CD4-positive, alpha-beta T cell treated with Interferon gamma for 1 hour (primary cell): ENCODE data around the gene SMAD4.
A peak's percentile ranks its signal among the peaks of the same experiment; 100 is the strongest.
"Not testable (repeated sequence)": the region's sequence is repeated elsewhere in the genome, so short reads cannot be mapped to it uniquely, and the experiment has no call there.

Experiments used
- DNase-seq: peaks from one replicate; pipeline ENCODE4 v3.0.0-alpha.2; 2020

Gene SMAD4

DNA sequence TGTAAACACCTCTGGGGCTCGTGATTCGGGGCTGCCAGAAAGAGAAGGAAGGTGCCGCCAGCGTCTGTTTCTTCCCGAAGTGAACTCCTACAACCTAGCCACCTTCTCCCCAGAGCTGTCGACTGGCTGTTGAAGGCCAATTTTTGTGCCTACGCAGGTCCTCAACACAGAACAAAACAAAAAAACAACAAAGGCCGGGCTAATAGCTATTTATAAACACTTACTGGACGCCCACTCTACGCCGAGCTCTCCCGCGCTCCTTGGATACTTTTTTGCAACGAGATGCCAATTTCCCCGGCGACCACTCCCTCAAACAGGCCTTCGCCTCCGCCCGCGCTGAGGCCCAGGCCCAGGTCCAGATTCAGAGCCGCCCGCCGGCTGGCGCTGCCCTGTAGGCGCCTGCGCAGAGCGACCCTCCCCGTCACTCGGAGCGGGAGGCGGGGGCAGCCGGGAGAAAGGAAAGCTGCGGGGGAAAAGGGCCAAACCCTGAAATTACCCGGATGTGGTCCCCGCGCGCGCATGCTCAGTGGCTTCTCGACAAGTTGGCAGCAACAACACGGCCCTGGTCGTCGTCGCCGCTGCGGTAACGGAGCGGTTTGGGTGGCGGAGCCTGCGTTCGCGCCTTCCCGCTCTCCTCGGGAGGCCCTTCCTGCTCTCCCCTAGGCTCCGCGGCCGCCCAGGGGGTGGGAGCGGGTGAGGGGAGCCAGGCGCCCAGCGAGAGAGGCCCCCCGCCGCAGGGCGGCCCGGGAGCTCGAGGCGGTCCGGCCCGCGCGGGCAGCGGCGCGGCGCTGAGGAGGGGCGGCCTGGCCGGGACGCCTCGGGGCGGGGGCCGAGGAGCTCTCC, at the start of gene SMAD4:
Gene SMAD4 (plus strand): TSS at position 520 of the 843 bp plus-strand sequence. CDS start 16,834 bp downstream, outside the sequence.
- peak; percentile 96 for DNase-seq

- no peak for DNase-seq
Measured at GRCh38 chr18:50981381-50981780, 48.6 kb upstream of the SMAD4 start.

- DNase-seq, result no peak
Measured at GRCh38 chr18:50982086-50982801, 47.8 kb upstream of the SMAD4 start.

DNA sequence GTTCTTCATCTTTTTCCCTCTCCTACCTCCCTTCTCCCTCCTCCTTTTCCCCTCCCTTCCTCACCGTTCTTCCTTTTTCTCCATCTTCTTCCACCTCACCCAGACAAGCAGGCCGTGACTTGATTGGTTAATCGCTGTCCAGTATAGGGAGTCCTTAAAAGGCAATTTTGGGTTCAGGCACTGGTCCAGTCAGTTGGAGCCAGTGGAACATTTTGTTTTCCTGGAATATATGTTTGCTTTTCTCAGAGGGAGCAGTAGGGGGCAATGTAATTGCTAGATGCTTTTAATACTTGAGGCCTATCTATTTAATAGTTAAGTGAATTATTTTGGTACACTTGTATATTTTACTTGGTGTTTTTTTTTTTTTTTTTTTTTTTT, 47.2 kb upstream of the SMAD4 start:
- no peak for DNase-seq

DNA sequence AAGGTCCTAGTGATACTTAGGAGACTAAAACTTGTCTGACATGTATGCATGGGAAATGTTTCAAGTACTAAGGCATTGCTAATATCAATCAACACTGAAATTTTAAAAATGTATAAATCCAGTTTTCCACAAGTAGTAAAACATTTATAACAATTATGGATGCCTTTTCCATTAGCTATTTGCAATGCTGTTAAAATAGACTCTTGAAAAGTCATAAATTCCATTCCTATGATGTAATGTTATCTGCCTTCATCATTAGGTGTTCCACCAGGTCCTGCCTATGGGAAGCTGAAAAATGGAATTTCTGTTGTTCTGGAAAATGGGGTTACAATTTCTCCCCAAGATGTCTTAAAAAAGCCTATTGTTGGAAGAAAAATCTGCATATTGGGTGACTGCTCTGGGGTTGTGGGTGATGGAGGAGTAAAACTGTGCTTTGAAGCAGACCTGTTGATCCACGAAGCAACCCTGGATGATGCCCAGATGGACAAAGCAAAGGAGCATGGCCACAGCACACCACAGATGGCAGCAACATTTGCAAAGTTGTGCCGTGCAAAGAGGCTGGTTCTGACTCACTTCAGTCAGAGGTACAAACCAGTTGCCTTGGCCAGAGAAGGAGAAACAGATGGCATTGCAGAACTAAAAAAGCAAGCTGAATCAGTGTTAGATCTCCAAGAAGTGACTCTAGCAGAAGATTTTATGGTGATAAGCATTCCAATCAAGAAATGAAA, 43.5 kb upstream of the SMAD4 start:
- DNase-seq, result no peak

DNA sequence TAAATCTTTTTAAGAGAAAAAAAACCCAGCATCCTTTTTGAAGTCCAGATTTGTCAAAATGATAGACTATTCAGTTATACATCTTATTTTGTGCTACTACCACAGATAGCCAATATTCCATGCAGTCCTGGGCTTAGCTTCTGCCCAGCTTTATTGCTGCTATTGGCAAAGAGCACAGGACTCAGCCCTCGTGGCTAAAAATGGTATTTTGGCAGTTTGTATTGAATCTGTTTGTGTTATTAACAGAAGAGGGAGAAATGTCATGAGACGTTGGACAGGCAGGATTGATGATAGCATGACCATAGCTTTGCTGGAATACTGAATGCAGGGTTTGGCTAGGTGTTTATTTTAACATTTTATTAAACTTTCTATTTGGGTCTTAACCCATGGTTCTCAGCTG, 42.8 kb upstream of the SMAD4 start:
- DNase-seq, result no peak

DNA sequence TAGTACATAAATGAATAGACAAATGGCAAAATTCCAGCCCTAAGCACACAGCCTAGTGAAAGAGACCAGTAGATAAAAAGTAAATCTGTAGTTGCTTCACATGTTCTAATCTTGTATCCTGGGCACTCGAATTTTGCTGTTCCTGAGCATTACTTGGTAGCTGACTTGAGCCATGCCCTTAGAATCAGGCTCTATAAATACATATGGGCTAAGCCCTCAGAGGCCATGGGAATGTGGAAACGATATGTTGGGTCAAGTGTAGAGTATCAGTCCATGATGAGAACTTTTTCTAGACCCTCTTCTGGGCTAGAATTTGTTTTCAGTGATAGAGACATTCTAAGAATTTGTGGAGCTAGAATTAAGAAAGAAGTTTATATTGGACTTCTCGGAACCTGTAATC, 40.3 kb upstream of the SMAD4 start:
- no peak for DNase-seq

GRCh38 chr18:50992351-50992762, 37.7 kb upstream of the SMAD4 start:
- no peak for DNase-seq

GRCh38 chr18:50994031-50994430, 36.0 kb upstream of the SMAD4 start:
- DNase-seq, result no peak

DNA sequence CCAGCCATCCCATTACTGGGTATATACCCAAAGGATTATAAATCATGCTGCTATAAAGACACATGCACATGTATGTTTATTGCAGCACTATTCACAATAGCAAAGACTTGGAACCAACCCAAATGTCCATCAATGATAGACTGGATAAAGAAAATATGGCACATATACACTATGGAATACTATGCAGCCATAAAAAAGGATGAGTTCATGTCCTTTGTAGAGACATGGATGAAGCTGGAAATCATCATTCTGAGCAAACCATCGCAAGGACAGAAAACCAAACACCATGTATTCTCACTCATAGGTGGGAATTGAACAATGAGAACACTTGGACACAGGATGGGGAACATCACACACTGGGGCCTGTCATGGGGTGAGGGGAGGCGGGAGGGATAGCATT, 26.8 kb upstream of the SMAD4 start:
- not testable (repeated sequence) for DNase-seq

GRCh38 chr18:51006061-51006818, 23.8 kb upstream of the SMAD4 start:
- DNase-seq, result no peak

DNA sequence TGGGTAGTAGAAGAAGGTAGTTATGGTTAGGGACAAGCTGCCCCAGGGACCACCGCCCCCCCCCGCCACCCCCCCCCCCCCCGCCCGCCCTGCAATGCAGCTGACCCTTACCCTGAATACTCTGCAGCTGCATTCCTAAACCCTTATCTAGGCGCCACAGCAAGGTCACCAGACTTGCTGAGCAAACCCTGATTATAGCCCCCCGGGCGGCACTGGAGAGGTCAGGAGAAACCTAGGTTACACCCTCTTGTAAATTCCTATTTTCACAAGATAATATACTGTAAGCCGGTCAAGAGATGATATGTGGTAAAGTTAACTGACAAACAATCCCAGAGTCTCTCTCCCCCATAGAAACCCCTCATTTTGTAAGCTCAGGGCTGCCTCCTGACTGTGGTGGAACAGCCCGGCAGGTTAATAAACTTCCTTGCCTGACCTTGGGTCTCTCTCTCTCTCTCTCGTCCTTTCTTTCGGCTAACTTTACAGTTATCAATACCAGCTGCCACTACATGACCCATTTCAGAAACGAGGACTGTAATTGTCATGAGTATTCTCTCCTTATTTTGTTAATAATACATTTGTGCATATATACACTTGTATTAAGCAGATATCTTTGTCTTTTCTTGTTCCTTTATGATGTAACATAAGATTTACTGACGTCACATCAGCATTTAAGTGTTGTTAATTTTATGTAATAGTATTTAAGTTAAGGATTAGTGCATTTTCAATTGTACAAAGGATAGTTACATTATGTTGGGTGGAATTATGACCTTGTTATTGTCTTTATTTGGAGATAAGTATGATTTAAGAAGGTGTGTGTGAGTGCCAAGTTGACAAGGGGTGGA, 22.8 kb upstream of the SMAD4 start:
- DNase-seq, result no peak

DNA sequence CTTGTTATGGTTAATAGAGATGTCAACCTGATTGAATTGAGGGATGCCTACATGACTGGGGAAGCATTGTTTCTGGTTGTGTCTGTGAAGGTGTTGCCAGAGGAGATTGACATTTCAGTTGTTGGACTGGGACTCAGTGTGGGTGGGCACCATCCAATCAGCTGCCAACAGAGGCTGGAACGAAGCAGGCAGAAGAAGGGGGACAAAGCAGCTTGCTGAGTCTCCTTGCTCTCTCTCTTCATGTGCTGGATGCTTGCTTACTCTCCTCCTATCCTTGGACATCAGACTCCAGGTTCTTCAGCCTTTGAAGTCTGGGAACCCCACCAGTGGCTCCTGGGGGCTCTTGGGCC, 22.2 kb upstream of the SMAD4 start:
- DNase-seq, result no peak

GRCh38 chr18:51009072-51009471, 20.9 kb upstream of the SMAD4 start:
- DNase-seq, result no peak

DNA sequence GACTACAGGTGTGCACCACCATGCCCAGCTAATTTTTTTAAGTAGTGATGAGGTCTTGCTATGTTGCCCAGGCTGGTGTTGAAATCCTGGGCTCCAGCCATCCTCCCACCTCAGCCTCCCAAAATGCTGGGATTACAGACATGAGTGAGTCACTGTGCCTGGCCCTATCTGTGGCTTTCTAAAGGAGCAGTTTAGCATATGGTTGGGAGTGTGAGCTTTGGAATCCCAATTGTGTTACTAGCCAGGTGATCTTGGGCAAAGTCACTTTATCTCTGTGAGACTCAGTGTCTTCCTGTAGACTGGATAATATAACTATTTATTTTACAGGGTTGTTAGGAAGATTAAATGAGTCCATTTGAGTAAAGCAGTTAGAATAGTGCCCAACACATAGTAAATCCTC, 19.8 kb upstream of the SMAD4 start:
- DNase-seq, result no peak

DNA sequence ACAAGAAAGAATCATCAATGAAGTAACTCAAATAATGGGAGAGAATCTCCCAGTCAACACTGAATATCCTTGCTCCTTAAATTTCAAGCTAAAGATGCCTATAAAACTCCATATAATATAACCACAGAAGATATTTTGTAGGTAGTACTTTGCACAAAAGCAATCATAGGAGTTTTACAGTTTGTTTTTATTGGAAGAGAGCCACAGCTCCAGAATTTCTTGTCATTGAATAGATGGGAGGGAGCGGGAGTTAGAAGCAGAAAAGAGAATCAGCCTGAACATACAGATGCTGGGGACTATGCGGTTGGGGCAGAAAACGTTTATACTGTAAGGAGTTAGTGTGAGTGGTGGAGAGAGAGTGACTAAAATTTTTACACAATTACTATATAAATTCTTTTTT, 18.3 kb upstream of the SMAD4 start:
- no peak for DNase-seq

GRCh38 chr18:51012441-51012840, 17.6 kb upstream of the SMAD4 start:
- no peak for DNase-seq

DNA sequence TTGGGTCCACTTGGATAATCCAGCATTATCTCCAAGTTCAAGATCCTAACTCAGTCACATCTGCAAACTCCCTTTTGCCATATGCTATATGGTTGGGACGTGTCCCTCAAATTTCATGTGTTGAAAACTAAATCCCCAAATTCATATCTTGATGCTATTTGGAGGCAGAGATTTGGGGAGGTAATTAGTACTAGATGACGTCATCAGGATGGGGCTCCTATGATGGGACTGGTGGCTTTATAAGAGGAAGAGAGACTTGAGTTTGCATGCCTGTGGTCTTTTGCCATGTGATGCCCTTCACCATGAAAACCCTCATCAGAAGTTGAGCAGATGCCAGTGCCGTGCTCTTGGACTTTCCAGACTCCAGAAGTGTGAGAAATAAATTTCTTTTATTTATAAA, 16.8 kb upstream of the SMAD4 start:
- no peak for DNase-seq

- no peak for DNase-seq
Measured at GRCh38 chr18:51017140-51017879, 12.7 kb upstream of the SMAD4 start.

GRCh38 chr18:51020536-51020935, 9.5 kb upstream of the SMAD4 start:
- DNase-seq, result no peak

DNA sequence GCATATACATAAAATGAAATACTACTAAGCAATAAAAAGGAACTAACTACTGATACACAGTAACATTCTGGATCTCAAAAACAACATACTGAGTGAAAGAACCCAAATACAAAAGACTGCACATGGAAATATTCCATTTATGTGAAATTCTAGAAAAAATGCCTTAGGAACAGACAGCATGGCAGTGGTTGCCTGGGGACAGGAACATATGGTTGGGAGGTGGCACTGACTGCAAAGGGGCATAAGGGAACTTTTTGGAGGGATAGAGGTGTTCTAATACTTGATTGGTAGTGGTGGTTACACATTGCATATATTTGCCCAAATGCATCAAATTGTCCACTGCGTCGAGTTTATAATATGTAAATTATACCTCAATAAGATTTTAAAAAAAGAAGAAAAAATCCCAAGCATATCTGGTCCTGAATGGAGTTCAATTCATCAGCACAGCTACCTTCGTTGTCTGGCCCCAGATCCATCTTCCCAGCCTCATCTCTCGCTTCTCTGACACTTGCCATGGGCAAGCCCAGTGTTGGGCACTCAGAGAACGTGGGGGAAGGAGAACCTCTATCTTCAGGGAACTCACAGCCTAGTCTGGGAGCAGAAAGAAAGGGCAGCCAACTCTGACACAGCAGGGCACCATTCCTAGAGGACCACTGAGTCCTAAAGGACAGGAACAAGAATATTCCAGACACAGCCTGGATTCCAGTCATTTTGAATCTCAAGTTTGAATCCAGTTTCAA, 8.6 kb upstream of the SMAD4 start:
- no peak for DNase-seq
